Neural progenitor cell (in vitro differentiated cells): ENCODE results near the gene RNF7. TPM values are rescaled to one million over a fixed set of nuclear protein-coding genes. Genes with fewer than 3 reads are reported as not detected.

Experiments used
- DNase-seq: peaks from one replicate; pipeline ENCODE4 v3.0.0-alpha.2; 2016; ENCODE audit warnings: low spot score
- H2AFZ ChIP-seq: fragments of 200-600 bp; sonication (generic); replicated peaks from 2 replicates; pipeline ENCODE4 v1.6.1; 2016; ENCODE audit warnings: antibody characterized with exemption
- H3F3A ChIP-seq: fragments of 200-600 bp; sonication (generic); 2 replicates; pipeline ENCODE4 v1.6.1; 2016; ENCODE audit warnings: antibody characterized with exemption, low read depth
- H3K27ac ChIP-seq: fragments of 200-600 bp; sonication (generic); 2 replicates; pipeline ENCODE4 v1.5.1; 2016; ENCODE audit warnings: mild to moderate bottlenecking
- H3K27me3 ChIP-seq: fragments of 200-600 bp; sonication (generic); 2 replicates; pipeline ENCODE4 v1.6.1; 2016; ENCODE audit warnings: mild to moderate bottlenecking, moderate library complexity
- H3K36me3 ChIP-seq: fragments of 200-600 bp; sonication (generic); 2 replicates; pipeline ENCODE4 v1.5.1; 2016
- H3K4me1 ChIP-seq: fragments of 200-600 bp; sonication (generic); 2 replicates; pipeline ENCODE4 v1.6.1; 2016; ENCODE audit warnings: mixed run types
- H3K4me2 ChIP-seq: fragments of 200-600 bp; sonication (generic); 2 replicates; pipeline ENCODE4 v1.6.1; 2016
- H3K4me3 ChIP-seq: fragments of 200-600 bp; sonication (generic); 2 replicates; pipeline ENCODE4 v1.5.1; 2016
- H3K79me2 ChIP-seq: fragments of 200-600 bp; sonication (generic); 2 replicates; pipeline ENCODE4 v1.6.1; 2016; ENCODE audit warnings: low read depth
- H3K9ac ChIP-seq: fragments of 200-600 bp; sonication (generic); 2 replicates; pipeline ENCODE4 v1.6.1; 2016
- H3K9me3 ChIP-seq: fragments of 200-600 bp; sonication (generic); 2 replicates; pipeline ENCODE4 v1.5.1; 2016; ENCODE audit warnings: low read depth
- H4K20me1 ChIP-seq: fragments of 200-600 bp; sonication (generic); 2 replicates; pipeline ENCODE4 v1.6.1; 2016; ENCODE audit warnings: low read depth
- H3K27ac Mint-ChIP-seq: 3 replicates; pipeline ENCODE4 v1.8.0; 2021; ENCODE audit warnings: mixed read lengths
- H3K27me3 Mint-ChIP-seq: 2 replicates; pipeline ENCODE4 v1.8.0; 2022; ENCODE audit warnings: low read depth, mild to moderate bottlenecking, inconsistent platforms, moderate library complexity, mixed read lengths; ENCODE audit not compliant: insufficient read depth
- H3K36me3 Mint-ChIP-seq: 3 replicates; pipeline ENCODE4 v1.8.0; 2021; ENCODE audit warnings: mixed read lengths
- H3K4me1 Mint-ChIP-seq: 3 replicates; pipeline ENCODE4 v1.8.0; 2021; ENCODE audit warnings: mixed read lengths
- H3K4me3 Mint-ChIP-seq: 3 replicates; pipeline ENCODE4 v1.8.0; 2021; ENCODE audit warnings: mild to moderate bottlenecking, moderate library complexity, mixed read lengths
- H3K9me3 Mint-ChIP-seq: 3 replicates; pipeline ENCODE4 v1.8.0; 2020; ENCODE audit warnings: mixed read lengths
- CTCF ChIP-seq: fragments of 200-600 bp; sonication (generic); IDR thresholded peaks from 2 replicates; pipeline ENCODE4 v1.5.1; 2017; ENCODE audit warnings: antibody characterized with exemption, mild to moderate bottlenecking
- EZH2 ChIP-seq: fragments of 200-600 bp; sonication (generic); IDR thresholded peaks from 2 replicates; pipeline ENCODE4 v1.6.1; 2017; ENCODE audit warnings: antibody characterized with exemption, mild to moderate bottlenecking, moderate library complexity
- EZH2phosphoT487 ChIP-seq: fragments of 200-600 bp; sonication (generic); IDR thresholded peaks from 2 replicates; pipeline ENCODE4 v1.6.1; 2017; ENCODE audit warnings: antibody characterized with exemption
- total RNA-seq: library from RNA; depleted of rRNA; stranded (reverse); fragments of >200 nt; gene quantifications from 2 replicates; pipeline ENCODE4 v1.2.3, GENCODE V29; 2015; ENCODE audit warnings: low replicate concordance

Gene RNF7
- total RNA-seq, 1 donor from 2014 or later = 105 TPM

GRCh38 chr3:141763088-141763750 is 25.1 kb downstream of the RNF7 start, which contains the start of gene GRK7:
GRK7 (plus strand) TSS chr3:141763408; CDS start chr3:141778285, 14,877 bp downstream.
- H3K4me3 Mint-ChIP-seq = no peak within 1 kb of the TSS
- peaks cover 3% of the 10 kb centered on the region for H3K4me1 Mint-ChIP-seq
- peak within 1 kb of the TSS; percentile 25 for H3K4me3 ChIP-seq
- DNase-seq = no peak
- no peak within 1 kb of the TSS for H2AFZ ChIP-seq
- no peaks in the 10 kb centered on the region for H3K4me1 ChIP-seq
- peaks cover 4% of the 10 kb centered on the region for H3K9me3 Mint-ChIP-seq
- H4K20me1 ChIP-seq = no peaks in the 10 kb centered on the region
- no peaks in the 10 kb centered on the region for H3K36me3 ChIP-seq
- peaks cover 23% of the 10 kb centered on the region for H3K27me3 ChIP-seq
- no peak for TF ChIP-seq EZH2phosphoT487
- no peak for TF ChIP-seq CTCF
- TF ChIP-seq EZH2 = no peak
- peak within 1 kb of the TSS; percentile 54 for H3K4me2 ChIP-seq
- H3K27ac ChIP-seq = no peak within 1 kb of the TSS
- H3K79me2 ChIP-seq = no peaks in the 10 kb centered on the region
- H3K27ac Mint-ChIP-seq = no peak within 1 kb of the TSS
- H3K9me3 ChIP-seq = no peaks in the 10 kb centered on the region
- peaks cover 2% of the 10 kb centered on the region for H3K36me3 Mint-ChIP-seq
- no peaks in the 10 kb centered on the region for H3K27me3 Mint-ChIP-seq
- no peaks in the 10 kb centered on the region for H3F3A ChIP-seq
- H3K9ac ChIP-seq = no peak within 1 kb of the TSS

GRCh38 chr3:141764045-141764444 is 25.9 kb downstream of the RNF7 start:
- no peak overlapping the region for H3K4me2 ChIP-seq
- H3K9ac ChIP-seq = no peak overlapping the region
- no peak overlapping the region for H3K27ac ChIP-seq
- no peaks in the 10 kb centered on the region for H3F3A ChIP-seq
- H3K27ac Mint-ChIP-seq = no peak overlapping the region
- H3K27me3 Mint-ChIP-seq = no peaks in the 10 kb centered on the region
- H3K9me3 ChIP-seq = no peaks in the 10 kb centered on the region
- peaks cover 9% of the 10 kb centered on the region for H3K4me1 Mint-ChIP-seq
- TF ChIP-seq EZH2 = no peak
- no peak for TF ChIP-seq CTCF
- no peak for TF ChIP-seq EZH2phosphoT487
- peaks cover 4% of the 10 kb centered on the region for H3K9me3 Mint-ChIP-seq
- DNase-seq = no peak
- no peak overlapping the region for H3K4me3 ChIP-seq
- no peaks in the 10 kb centered on the region for H3K79me2 ChIP-seq
- H3K27me3 ChIP-seq = peaks cover 23% of the 10 kb centered on the region
- no peaks in the 10 kb centered on the region for H3K4me1 ChIP-seq
- H4K20me1 ChIP-seq = no peaks in the 10 kb centered on the region
- H2AFZ ChIP-seq = no peak overlapping the region
- H3K4me3 Mint-ChIP-seq = no peak overlapping the region
- no peaks in the 10 kb centered on the region for H3K36me3 ChIP-seq
- peaks cover 2% of the 10 kb centered on the region for H3K36me3 Mint-ChIP-seq

GRCh38 chr3:141764465-141764864 is 26.4 kb downstream of the RNF7 start:
- TF ChIP-seq CTCF (no peak), EZH2 (no peak), EZH2phosphoT487 (no peak)
- peaks cover 13% of the 10 kb centered on the region for H3K4me1 Mint-ChIP-seq
- no peak overlapping the region for H2AFZ ChIP-seq
- no peaks in the 10 kb centered on the region for H3F3A ChIP-seq
- H3K36me3 ChIP-seq = no peaks in the 10 kb centered on the region
- H4K20me1 ChIP-seq = no peaks in the 10 kb centered on the region
- no peak overlapping the region for H3K4me2 ChIP-seq
- H3K27me3 ChIP-seq = peaks cover 23% of the 10 kb centered on the region
- no peak overlapping the region for H3K4me3 ChIP-seq
- no peak overlapping the region for H3K9ac ChIP-seq
- no peaks in the 10 kb centered on the region for H3K4me1 ChIP-seq
- H3K4me3 Mint-ChIP-seq = no peak overlapping the region
- H3K27me3 Mint-ChIP-seq = no peaks in the 10 kb centered on the region
- DNase-seq = no peak
- H3K36me3 Mint-ChIP-seq = peaks cover 2% of the 10 kb centered on the region
- H3K9me3 ChIP-seq = no peaks in the 10 kb centered on the region
- H3K27ac ChIP-seq = no peak overlapping the region
- peaks cover 4% of the 10 kb centered on the region for H3K9me3 Mint-ChIP-seq
- no peaks in the 10 kb centered on the region for H3K79me2 ChIP-seq
- no peak overlapping the region for H3K27ac Mint-ChIP-seq
